PC-3 (cell line): Measurements from ENCODE around the gene VSTM2L. TPM values are rescaled to one million over a fixed set of nuclear protein-coding genes. Genes with fewer than 3 reads are reported as not detected.

Experiments
- ATAC-seq: fragments of 200-7000 bp; cut with Tn5 transposase; 2 replicates; pipeline ENCODE4 v1.9.1; 2020; ENCODE audit warnings: mild to moderate bottlenecking, moderate library complexity
- BruUV-seq: library from RNA; stranded (reverse); fragments of 400-500 nt; replicated peaks from 2 replicates; lab custom pipeline; 2021; lab: Mats Ljungman, UMichigan
- CTCF ChIA-PET: fragments of 300-600 bp; sonication (Branson Sonifier 250); formaldehyde crosslinking; loops from one replicate; lab custom pipeline; 2022; ENCODE audit warnings: antibody characterized with exemption; lab: Charles Lee
- POLR2A ChIA-PET: fragments of 300-600 bp; sonication (Branson Sonifier 250); formaldehyde crosslinking; loops from one replicate; lab custom pipeline; 2022; ENCODE audit warnings: antibody characterized with exemption; ENCODE audit not compliant: unreplicated experiment; lab: Charles Lee
- DNase-seq: peaks from one replicate; pipeline ENCODE4 v3.0.0-alpha.2; 2015
- H2AFZ ChIP-seq: fragments of 300-600 bp; sonication (generic); 2 replicates; pipeline ENCODE4 v1.6.0; 2016; ENCODE audit warnings: antibody characterized with exemption, low read length
- H3F3A ChIP-seq: fragments of 300-600 bp; sonication (generic); one replicate; pipeline ENCODE4 v1.6.0; 2017; ENCODE audit warnings: antibody characterized with exemption, low read length, control low read depth, mild to moderate bottlenecking; ENCODE audit not compliant: unreplicated experiment
- H3K27ac ChIP-seq: fragments of 300-600 bp; sonication (generic); 2 replicates; pipeline ENCODE4 v1.5.1; 2016; ENCODE audit warnings: mild to moderate bottlenecking, low read length
- H3K27me3 ChIP-seq: fragments of 300-600 bp; sonication (generic); 2 replicates; pipeline ENCODE4 v1.6.1; 2016; ENCODE audit warnings: low read length, mixed read lengths
- H3K36me3 ChIP-seq: fragments of 300-600 bp; sonication (generic); 2 replicates; pipeline ENCODE4 v1.6.1; 2016; ENCODE audit warnings: low read depth, mixed run types, low read length, mixed read lengths
- H3K4me1 ChIP-seq: fragments of 300-600 bp; sonication (generic); 2 replicates; pipeline ENCODE4 v1.5.1; 2016; ENCODE audit warnings: low read length; ENCODE audit not compliant: insufficient read depth
- H3K4me2 ChIP-seq: fragments of 300-600 bp; sonication (generic); 2 replicates; pipeline ENCODE4 v1.6.0; 2016; ENCODE audit warnings: low read length
- H3K4me3 ChIP-seq: fragments of 300-600 bp; sonication (generic); 2 replicates; pipeline ENCODE4 v1.5.1; 2016; ENCODE audit warnings: mild to moderate bottlenecking, low read length, mixed read lengths
- H3K79me2 ChIP-seq: fragments of 300-600 bp; sonication (generic); 2 replicates; pipeline ENCODE4 v1.6.1; 2017; ENCODE audit warnings: low read length, mixed read lengths
- H3K9ac ChIP-seq: fragments of 300-600 bp; sonication (generic); 2 replicates; pipeline ENCODE4 v1.6.0; 2016; ENCODE audit warnings: mild to moderate bottlenecking, low read length
- H3K9me2 ChIP-seq: fragments of 300-600 bp; sonication (generic); replicated peaks from 2 replicates; pipeline ENCODE4 v1.6.1; 2016; ENCODE audit warnings: mixed run types, low read length, mixed read lengths
- H3K9me3 ChIP-seq: fragments of 300-600 bp; sonication (generic); 2 replicates; pipeline ENCODE4 v1.6.1; 2016; ENCODE audit warnings: low read length, mixed read lengths
- H4K20me1 ChIP-seq: fragments of 300-600 bp; sonication (generic); 2 replicates; pipeline ENCODE4 v1.6.1; 2016; ENCODE audit warnings: low read length, mixed read lengths
- EZH2 ChIP-seq: fragments of 300-600 bp; sonication (generic); IDR thresholded peaks from one replicate; pipeline ENCODE4 v1.6.1; 2017; ENCODE audit warnings: antibody characterized with exemption, mild to moderate bottlenecking, low read length; ENCODE audit not compliant: unreplicated experiment
- EZH2phosphoT487 ChIP-seq: fragments of 300-600 bp; sonication (generic); IDR thresholded peaks from 2 replicates; pipeline ENCODE4 v1.6.1; 2018; ENCODE audit warnings: mild to moderate bottlenecking, antibody characterized with exemption, low read length, borderline replicate concordance
- intact Hi-C: fragments of 100-400 bp; cut with micrococcal nuclease; formaldehyde crosslinking; loops from 2 replicates; pipeline ENCODE4 v1.9.0; 2023
- total RNA-seq: library from RNA; depleted of rRNA; stranded (reverse); fragments of >200 nt; gene quantifications from 2 replicates; pipeline ENCODE4 v1.2.3, GENCODE V29; 2014
- TF ChIP-seq, protein P1 (sequence below): fragments of 300-600 bp; sonication (generic); conservative IDR thresholded peaks from 2 replicates; pipeline ENCODE4 v1.5.1; 2017; ENCODE audit warnings: antibody characterized with exemption, low read depth, mild to moderate bottlenecking, low read length

VSTM2L gene
- total RNA-seq, 1 experiment from 2014 or later, result 45.8 TPM

DNA sequence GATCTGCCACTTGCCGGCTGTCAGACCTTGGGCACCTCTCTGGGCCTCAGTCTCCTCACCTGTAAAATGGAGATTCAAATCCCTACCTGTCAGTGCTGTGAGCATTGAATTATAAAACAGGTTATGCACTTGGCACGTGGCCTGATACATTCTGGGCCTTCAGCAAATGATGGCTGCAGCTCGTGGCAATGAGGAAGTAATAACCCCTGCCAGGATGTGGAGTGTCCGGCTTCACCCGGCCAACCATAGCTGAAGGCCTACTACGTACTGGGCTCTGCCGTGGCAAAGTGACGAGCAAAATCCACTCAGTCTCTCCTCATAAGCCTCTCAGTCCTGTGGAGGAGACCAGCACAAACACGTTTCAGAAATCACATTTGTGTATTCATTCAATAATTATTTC lies 10.9 kb upstream of the VSTM2L start:
- DNase-seq, result no peak
- Histone ChIP-seq H3K9ac (no peak overlapping the region), H3K4me1 (no peaks in the 10 kb centered on the region), H3K79me2 (no peaks in the 10 kb centered on the region), H3K4me3 (no peak overlapping the region), H3K27ac (no peak overlapping the region), H4K20me1 (no peaks in the 10 kb centered on the region), H3K9me3 (no peaks in the 10 kb centered on the region), H3F3A (no peaks in the 10 kb centered on the region), H3K36me3 (no peaks in the 10 kb centered on the region), H3K27me3 (no peaks in the 10 kb centered on the region), H2AFZ (no peak overlapping the region), H3K9me2 (no peaks in the 10 kb centered on the region), H3K4me2 (no peak overlapping the region)
- ChIA-PET CTCF (interaction anchor here (0.6 kb wide), 1 partner anchor 87 kb away, joined by 3 read pairs; no protein-coding TSS in a partner anchor), POLR2A (no interaction called here)
- BruUV-seq, result no TSS peak
- no peak for ATAC-seq
- intact Hi-C loops, result no loop called here
- TF ChIP-seq EZH2phosphoT487 (no peak), EZH2 (no peak)
- TF ChIP-seq, protein P1, sequence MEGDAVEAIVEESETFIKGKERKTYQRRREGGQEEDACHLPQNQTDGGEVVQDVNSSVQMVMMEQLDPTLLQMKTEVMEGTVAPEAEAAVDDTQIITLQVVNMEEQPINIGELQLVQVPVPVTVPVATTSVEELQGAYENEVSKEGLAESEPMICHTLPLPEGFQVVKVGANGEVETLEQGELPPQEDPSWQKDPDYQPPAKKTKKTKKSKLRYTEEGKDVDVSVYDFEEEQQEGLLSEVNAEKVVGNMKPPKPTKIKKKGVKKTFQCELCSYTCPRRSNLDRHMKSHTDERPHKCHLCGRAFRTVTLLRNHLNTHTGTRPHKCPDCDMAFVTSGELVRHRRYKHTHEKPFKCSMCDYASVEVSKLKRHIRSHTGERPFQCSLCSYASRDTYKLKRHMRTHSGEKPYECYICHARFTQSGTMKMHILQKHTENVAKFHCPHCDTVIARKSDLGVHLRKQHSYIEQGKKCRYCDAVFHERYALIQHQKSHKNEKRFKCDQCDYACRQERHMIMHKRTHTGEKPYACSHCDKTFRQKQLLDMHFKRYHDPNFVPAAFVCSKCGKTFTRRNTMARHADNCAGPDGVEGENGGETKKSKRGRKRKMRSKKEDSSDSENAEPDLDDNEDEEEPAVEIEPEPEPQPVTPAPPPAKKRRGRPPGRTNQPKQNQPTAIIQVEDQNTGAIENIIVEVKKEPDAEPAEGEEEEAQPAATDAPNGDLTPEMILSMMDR, result no peak

DNA sequence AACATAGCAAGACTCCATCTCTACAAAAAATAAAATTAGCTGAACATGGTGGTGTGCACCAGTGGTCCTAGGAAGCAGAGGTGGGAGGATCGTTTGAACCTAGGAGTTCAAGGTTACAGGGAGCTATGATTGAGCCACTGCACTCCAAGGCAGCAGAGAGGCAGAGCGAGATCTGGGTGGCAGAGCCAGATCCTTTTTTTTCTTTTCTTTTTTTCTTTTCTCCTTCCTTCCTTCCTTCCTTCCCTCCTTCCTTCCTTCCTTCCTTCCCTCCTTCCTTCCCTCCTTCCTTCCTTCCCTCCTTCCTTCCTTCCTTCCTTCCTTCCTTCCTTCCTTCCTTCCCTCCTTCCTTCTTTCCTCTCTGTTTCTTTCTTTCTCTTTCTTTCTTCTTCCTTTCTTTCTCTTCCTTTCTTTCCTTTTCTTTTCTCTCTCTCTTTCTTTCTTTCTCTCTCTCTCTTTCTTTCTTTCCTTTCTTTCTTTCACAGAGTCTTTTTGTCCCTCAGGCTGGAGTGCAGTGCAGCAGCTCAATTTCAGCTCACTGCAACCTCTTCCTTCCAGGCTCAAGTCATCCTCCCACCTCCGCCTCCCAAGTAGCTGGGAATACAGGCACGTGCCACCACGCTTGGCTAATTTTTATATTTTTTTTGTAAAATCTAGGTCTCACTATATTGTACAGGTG lies 9.2 kb upstream of the VSTM2L start:
- no peak overlapping the region for H3K9ac ChIP-seq
- no peak overlapping the region for H3K27ac ChIP-seq
- no peaks in the 10 kb centered on the region for H3K79me2 ChIP-seq
- intact Hi-C loops, result no loop called here
- H3K27me3 ChIP-seq, result no peaks in the 10 kb centered on the region
- H3K36me3 ChIP-seq, result no peaks in the 10 kb centered on the region
- H3K9me3 ChIP-seq, result no peaks in the 10 kb centered on the region
- no TSS peak for BruUV-seq
- H4K20me1 ChIP-seq, result no peaks in the 10 kb centered on the region
- DNase-seq (no peak), ATAC-seq (no peak)
- no peak overlapping the region for H2AFZ ChIP-seq
- TF ChIP-seq EZH2 (no peak), EZH2phosphoT487 (no peak)
- TF ChIP-seq, protein P1, result no peak
- ChIA-PET CTCF (no interaction called here), POLR2A (no interaction called here)
- H3K4me1 ChIP-seq, result no peaks in the 10 kb centered on the region
- no peak overlapping the region for H3K4me3 ChIP-seq
- H3F3A ChIP-seq, result no peaks in the 10 kb centered on the region
- H3K4me2 ChIP-seq, result no peak overlapping the region
- H3K9me2 ChIP-seq, result no peaks in the 10 kb centered on the region

DNA sequence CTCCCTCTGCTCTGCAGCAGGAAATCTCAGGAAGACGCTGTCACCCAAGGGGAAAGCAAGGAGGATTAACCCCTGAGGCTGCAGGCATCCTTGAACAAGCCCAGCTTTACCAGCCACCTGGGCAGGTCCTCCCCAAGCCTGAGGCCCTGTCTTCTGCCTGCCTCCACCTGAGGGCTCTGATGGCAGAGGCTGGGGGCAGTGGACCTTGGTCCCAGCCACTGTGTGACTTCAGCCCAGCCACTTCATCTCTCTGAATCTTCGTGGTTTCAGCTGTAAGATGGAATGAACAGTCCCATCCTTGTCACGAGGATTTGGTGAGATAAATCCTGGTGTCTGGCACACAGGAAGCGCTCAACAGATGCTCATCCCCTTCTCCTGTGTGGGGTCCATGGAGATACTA lies 8.5 kb upstream of the VSTM2L start:
- H3K4me3 ChIP-seq, result no peak overlapping the region
- TF ChIP-seq, protein P1, result no peak
- TF ChIP-seq EZH2, result no peak
- no peak for TF ChIP-seq EZH2phosphoT487
- H4K20me1 ChIP-seq, result no peaks in the 10 kb centered on the region
- H3K36me3 ChIP-seq, result no peaks in the 10 kb centered on the region
- CTCF ChIA-PET, result no interaction called here
- H3F3A ChIP-seq, result no peaks in the 10 kb centered on the region
- no peaks in the 10 kb centered on the region for H3K9me3 ChIP-seq
- H3K4me2 ChIP-seq, result no peak overlapping the region
- no peaks in the 10 kb centered on the region for H3K9me2 ChIP-seq
- H2AFZ ChIP-seq, result no peak overlapping the region
- intact Hi-C loops, result no loop called here
- H3K79me2 ChIP-seq, result no peaks in the 10 kb centered on the region
- no peaks in the 10 kb centered on the region for H3K4me1 ChIP-seq
- ATAC-seq (no peak), DNase-seq (no peak)
- H3K27ac ChIP-seq, result no peak overlapping the region
- no peak overlapping the region for H3K9ac ChIP-seq
- no TSS peak for BruUV-seq
- POLR2A ChIA-PET, result interaction anchor here (0.7 kb wide), 1 partner anchor 240 kb away, joined by 4 read pairs; no protein-coding TSS in a partner anchor
- no peaks in the 10 kb centered on the region for H3K27me3 ChIP-seq
